SJCRH30 (cell line): ENCODE measurements around the gene LYPLAL1. TPM values are rescaled to one million over a fixed set of nuclear protein-coding genes. Genes with fewer than 3 reads are reported as not detected.

Source experiments
- DNase-seq, 2 experiments: peaks; one replicate each; pipeline ENCODE4 v3.0.0-alpha.2; 2015 to 2020
- H3K27ac ChIP-seq: fragments of 250-450 bp; sonication (Bioruptor Pico); 2 replicates; pipeline ENCODE4 v1.5.1; 2020; ENCODE audit warnings: mild to moderate bottlenecking, moderate library complexity
- H3K27me3 ChIP-seq: fragments of 250-450 bp; sonication (Bioruptor Pico); 2 replicates; pipeline ENCODE4 v1.5.1; 2020; ENCODE audit warnings: mild to moderate bottlenecking, moderate library complexity
- H3K36me3 ChIP-seq: fragments of 250-450 bp; sonication (Bioruptor Pico); 2 replicates; pipeline ENCODE4 v1.5.1; 2020; ENCODE audit warnings: mild to moderate bottlenecking, moderate library complexity
- H3K4me1 ChIP-seq: fragments of 250-450 bp; sonication (Bioruptor Pico); 2 replicates; pipeline ENCODE4 v1.5.1; 2020; ENCODE audit warnings: mild to moderate bottlenecking, moderate library complexity
- H3K4me3 ChIP-seq: fragments of 250-450 bp; sonication (Bioruptor Pico); 2 replicates; pipeline ENCODE4 v1.5.1; 2020; ENCODE audit warnings: mild to moderate bottlenecking, moderate library complexity
- H3K9me3 ChIP-seq: fragments of 250-450 bp; sonication (Bioruptor Pico); replicated peaks from 2 replicates; pipeline ENCODE4 v1.5.1; 2020; ENCODE audit warnings: mild to moderate bottlenecking, moderate library complexity
- total RNA-seq: library from RNA; depleted of rRNA; stranded (reverse); fragments of >200 nt; shearing (Covaris generic); gene quantifications from 2 replicates; pipeline ENCODE4 v1.2.3, GENCODE V29; 2014

Gene LYPLAL1
- total RNA-seq, 1 experiment from 2014 or later, result 33.7 TPM

GRCh38 chr1:219261454-219261853, 87.8 kb downstream of the LYPLAL1 start:
- Histone ChIP-seq H3K4me3 (no peak overlapping the region), H3K27ac (no peak overlapping the region), H3K4me1 (no peaks in the 10 kb centered on the region), H3K36me3 (no peaks in the 10 kb centered on the region), H3K9me3 (peaks cover 2% of the 10 kb centered on the region; the same call in 1 of the 2 replicates), H3K27me3 (no peaks in the 10 kb centered on the region)
- DNase-seq, result no peak
